GM21515 (cell line): ENCODE data around the gene COPE.
A peak's percentile ranks its signal among the peaks of the same experiment; 100 is the strongest.
"Not testable (repeated sequence)": the region's sequence is repeated elsewhere in the genome, so short reads cannot be mapped to it uniquely, and the experiment has no call there.

ENCODE experiments used
- ATAC-seq: cut with Tn5 transposase; IDR thresholded peaks from one replicate; pipeline ENCODE4 v1.9.1; 2021; ENCODE audit not compliant: unreplicated experiment

The COPE gene

GRCh38 chr19:18919086-18919899 lies at the start of gene COPE, which contains the start of gene DDX49:
Gene COPE, minus strand, starts transcription at chr19:18919387. Its CDS starts 39 bp downstream, at chr19:18919348.
Gene DDX49, plus strand, starts transcription at chr19:18919715. Its CDS starts 27 bp downstream, at chr19:18919742.
- ATAC-seq: peak; percentile 86

- no peak for ATAC-seq
Observed at GRCh38 chr19:18967358-18968146, 48.4 kb upstream of the COPE start.

- ATAC-seq: no peak
Observed at GRCh38 chr19:18966307-18966706, 47.1 kb upstream of the COPE start.

GRCh38 chr19:18964121-18964520 lies 44.9 kb upstream of the COPE start:
- no peak for ATAC-seq

GRCh38 chr19:18961767-18962620 lies 42.8 kb upstream of the COPE start:
- ATAC-seq: no peak

- no peak for ATAC-seq
Observed at GRCh38 chr19:18960370-18960769, 41.2 kb upstream of the COPE start.

GRCh38 chr19:18955042-18955441 lies 35.9 kb upstream of the COPE start:
- no peak for ATAC-seq

- no peak for ATAC-seq
Observed at GRCh38 chr19:18954094-18954493, 34.9 kb upstream of the COPE start.

- not testable (repeated sequence) for ATAC-seq
Observed at GRCh38 chr19:18952364-18953003, 33.3 kb upstream of the COPE start.

- ATAC-seq: no peak
Observed at GRCh38 chr19:18951721-18952281, 32.6 kb upstream of the COPE start.

- ATAC-seq: no peak
Observed at GRCh38 chr19:18949858-18950257, 30.7 kb upstream of the COPE start.

GRCh38 chr19:18948976-18949356 lies 29.8 kb upstream of the COPE start:
- no peak for ATAC-seq

GRCh38 chr19:18948075-18948975 lies 29.1 kb upstream of the COPE start:
- ATAC-seq: no peak

- ATAC-seq: no peak
Observed at GRCh38 chr19:18946918-18947317, 27.7 kb upstream of the COPE start.

- ATAC-seq: no peak
Observed at GRCh38 chr19:18946335-18946734, 27.1 kb upstream of the COPE start.

GRCh38 chr19:18945297-18945696 lies 26.1 kb upstream of the COPE start:
- ATAC-seq: no peak

GRCh38 chr19:18943465-18943864 lies 24.3 kb upstream of the COPE start:
- no peak for ATAC-seq

GRCh38 chr19:18942692-18943091 lies 23.5 kb upstream of the COPE start:
- no peak for ATAC-seq

- no peak for ATAC-seq
Observed at GRCh38 chr19:18941628-18942354, 22.6 kb upstream of the COPE start.
